Mesenchymal stem cell (in vitro differentiated cells and primary cell): ENCODE data around the gene ID2.

ENCODE experiments used
- DNase-seq: peaks from one replicate; pipeline ENCODE4 v3.0.0-alpha.2; 2013
- H2AFZ ChIP-seq: one replicate; pipeline ENCODE4 v1.6.1; 2013; ENCODE audit warnings: low read depth, mild to moderate bottlenecking, control low read depth, inconsistent platforms, low read length, moderate library complexity
- H2AK5ac ChIP-seq: 2 replicates; pipeline ENCODE4 v1.6.1; 2013; ENCODE audit warnings: low read length, moderate library complexity, mild to moderate bottlenecking, inconsistent platforms; ENCODE audit not compliant: severe bottlenecking
- H2BK120ac ChIP-seq: one replicate; pipeline ENCODE4 v1.6.1; 2013; ENCODE audit warnings: low read depth, mild to moderate bottlenecking, inconsistent platforms, low read length, moderate library complexity
- H2BK12ac ChIP-seq, 2 experiments: one replicate each; pipeline ENCODE4 v1.6.1; 2013; ENCODE audit warnings: inconsistent platforms in 2 of 2, low read length in 2 of 2, mild to moderate bottlenecking in 2 of 2, moderate library complexity in 2 of 2, control low read depth in 1 of 2
- H2BK15ac ChIP-seq: one replicate; pipeline ENCODE4 v1.6.1; 2013; ENCODE audit warnings: mild to moderate bottlenecking, low read depth, inconsistent platforms; ENCODE audit not compliant: poor library complexity, severe bottlenecking
- H2BK5ac ChIP-seq: 2 replicates; pipeline ENCODE4 v1.6.1; 2013; ENCODE audit warnings: low read depth, mild to moderate bottlenecking, low read length, control low read depth, inconsistent platforms; ENCODE audit not compliant: poor library complexity, severe bottlenecking
- H3K14ac ChIP-seq, 2 experiments: one replicate each; pipeline ENCODE4 v1.6.1; 2013; ENCODE audit warnings: inconsistent platforms in 2 of 2, low read length in 2 of 2, control low read depth in 1 of 2, mild to moderate bottlenecking in 1 of 2, moderate library complexity in 1 of 2
- H3K18ac ChIP-seq, 2 experiments: one replicate each; pipeline ENCODE4 v1.6.1; 2013; ENCODE audit warnings: inconsistent platforms in 2 of 2, low read length in 2 of 2, control low read depth in 1 of 2, low read depth in 1 of 2, mild to moderate bottlenecking in 1 of 2
- H3K23ac ChIP-seq, 2 experiments: one replicate each; pipeline ENCODE4 v1.6.1; 2013; ENCODE audit warnings: inconsistent platforms in 2 of 2, low read length in 2 of 2, mild to moderate bottlenecking in 2 of 2, moderate library complexity in 2 of 2, control low read depth in 1 of 2
- H3K27ac ChIP-seq: 2 replicates; pipeline ENCODE4 v1.5.1; 2013; ENCODE audit warnings: mild to moderate bottlenecking, moderate library complexity, low read length, control low read depth, inconsistent platforms; ENCODE audit not compliant: poor library complexity, severe bottlenecking
- H3K27me3 ChIP-seq, 2 experiments: 2 replicates each; pipeline versions ENCODE4 v1.6.1 to v1.7.0; 2013; ENCODE audit warnings: low read length in 2 of 2, mild to moderate bottlenecking in 2 of 2, moderate library complexity in 2 of 2, control low read depth in 1 of 2, inconsistent platforms in 1 of 2; ENCODE audit not compliant: control insufficient read depth in 1 of 2, insufficient read depth in 1 of 2
- H3K36me3 ChIP-seq, 2 experiments: 2 replicates each; pipeline versions ENCODE4 v1.6.1 to v1.7.0; 2013; ENCODE audit warnings: low read length in 2 of 2, control low read depth in 1 of 2, inconsistent platforms in 1 of 2, low read depth in 1 of 2, mild to moderate bottlenecking in 1 of 2; ENCODE audit not compliant: insufficient read depth in 2 of 2, control insufficient read depth in 1 of 2
- H3K4ac ChIP-seq, 2 experiments: one replicate each; pipeline ENCODE4 v1.6.1; 2013; ENCODE audit warnings: inconsistent platforms in 2 of 2, low read length in 2 of 2, mild to moderate bottlenecking in 2 of 2, moderate library complexity in 2 of 2, control low read depth in 1 of 2, low read depth in 1 of 2
- H3K4me1 ChIP-seq: 2 replicates; pipeline ENCODE4 v1.6.1; 2013; ENCODE audit warnings: low read depth, low read length, control low read depth; ENCODE audit not compliant: control insufficient read depth, insufficient read depth
- H3K4me2 ChIP-seq: 2 replicates; pipeline ENCODE4 v1.6.1; 2013; ENCODE audit warnings: low read length, mild to moderate bottlenecking, inconsistent platforms; ENCODE audit not compliant: poor library complexity, severe bottlenecking
- H3K4me3 ChIP-seq, 2 experiments: 2 replicates each; pipeline versions ENCODE4 v1.5.1 to v1.7.0; 2013; ENCODE audit warnings: low read length in 2 of 2, mild to moderate bottlenecking in 2 of 2, control low read depth in 1 of 2, low read depth in 1 of 2; ENCODE audit not compliant: insufficient read depth in 1 of 2
- H3K79me1 ChIP-seq: replicated peaks from 2 replicates; pipeline ENCODE4 v1.6.1; 2013; ENCODE audit warnings: mild to moderate bottlenecking, control low read depth, low read length, inconsistent platforms; ENCODE audit not compliant: poor library complexity, severe bottlenecking
- H3K9ac ChIP-seq: 2 replicates; pipeline ENCODE4 v1.7.0; 2013; ENCODE audit warnings: mild to moderate bottlenecking, low read length, moderate library complexity
- H3K9me3 ChIP-seq: 2 replicates; pipeline ENCODE4 v1.7.0; 2013; ENCODE audit warnings: mild to moderate bottlenecking, low read length; ENCODE audit not compliant: control insufficient read depth
- H4K8ac ChIP-seq: one replicate; pipeline ENCODE4 v1.6.1; 2013; ENCODE audit warnings: inconsistent platforms, mild to moderate bottlenecking, low read length, moderate library complexity
- H4K91ac ChIP-seq: one replicate; pipeline ENCODE4 v1.6.1; 2013; ENCODE audit warnings: mild to moderate bottlenecking, low read length, inconsistent platforms
- WGBS: methylation state at CpG from one replicate; pipeline ENCODE4 v1.1.7; 2013; ENCODE audit warnings: mixed read lengths; 5-methylcytosine and 5-hydroxymethylcytosine counted together

The ID2 gene

GRCh38 chr2:8685697-8686358 lies 4.0 kb downstream of the ID2 start:
- Histone ChIP-seq H3K4me3 (peak overlapping the region; percentile 70 to 81), H3K23ac (peak overlapping the region in 1 of 2 experiments; percentile 72), H3K4me1 (peaks cover 13% of the 10 kb centered on the region), H2BK12ac (peak overlapping the region in 1 of 2 experiments; percentile 77), H2AFZ (no peak overlapping the region), H4K8ac (no peak overlapping the region), H3K14ac (peak overlapping the region in 1 of 2 experiments; percentile 55), H2BK120ac (peak overlapping the region; percentile 34), H3K27me3 (no peaks in the 10 kb centered on the region), H3K36me3 (peaks cover 0 to 13% of the 10 kb centered on the region in 2 experiments), H3K9me3 (no peaks in the 10 kb centered on the region), H2BK5ac (no peak overlapping the region), H3K4ac (peak overlapping the region in 1 of 2 experiments; percentile 24), H3K4me2 (peak overlapping the region; percentile 98), H3K27ac (no peak overlapping the region), H3K9ac (peak overlapping the region; percentile 96), H4K91ac (peak overlapping the region; percentile 39), H3K18ac (peak overlapping the region in 1 of 2 experiments; percentile 43), H3K79me1 (peaks cover 3% of the 10 kb centered on the region), H2BK15ac (peak overlapping the region; percentile 69), H2AK5ac (no peak overlapping the region)
- DNase-seq: peak; percentile 38
- WGBS: under 1% methylated on average over 41 of the region's 50 CpGs

GRCh38 chr2:8691859-8692437 lies 10.1 kb downstream of the ID2 start:
- Histone ChIP-seq H3K9ac (no peak overlapping the region), H3K4me1 (peaks cover 5% of the 10 kb centered on the region), H3K9me3 (no peaks in the 10 kb centered on the region), H3K4me2 (no peak overlapping the region), H2BK120ac (no peak overlapping the region), H2BK12ac (no peak overlapping the region), H2AFZ (no peak overlapping the region), H3K27me3 (no peaks in the 10 kb centered on the region), H4K8ac (no peak overlapping the region), H3K18ac (no peak overlapping the region), H3K79me1 (no peaks in the 10 kb centered on the region), H2BK5ac (no peak overlapping the region), H4K91ac (no peak overlapping the region), H3K14ac (no peak overlapping the region), H3K4me3 (no peak overlapping the region), H3K36me3 (peaks cover 0 to 4% of the 10 kb centered on the region in 2 experiments), H2AK5ac (no peak overlapping the region), H2BK15ac (no peak overlapping the region), H3K23ac (no peak overlapping the region), H3K4ac (no peak overlapping the region), H3K27ac (no peak overlapping the region)
- 90% methylated on average over 6 of the region's 9 CpGs for WGBS
- DNase-seq: no peak

GRCh38 chr2:8692783-8693156 lies 10.9 kb downstream of the ID2 start:
- Histone ChIP-seq H3K9ac (no peak overlapping the region), H2BK5ac (no peak overlapping the region), H3K4me3 (no peak overlapping the region), H3K14ac (no peak overlapping the region), H3K18ac (no peak overlapping the region), H3K9me3 (peaks cover 4% of the 10 kb centered on the region), H2BK120ac (no peak overlapping the region), H3K27ac (no peak overlapping the region), H2AFZ (no peak overlapping the region), H3K36me3 (peaks cover 0 to 4% of the 10 kb centered on the region in 2 experiments), H3K27me3 (peaks cover 0 to 4% of the 10 kb centered on the region in 2 experiments), H2BK15ac (no peak overlapping the region), H3K79me1 (no peaks in the 10 kb centered on the region), H3K4me2 (no peak overlapping the region), H3K23ac (no peak overlapping the region), H4K91ac (no peak overlapping the region), H2AK5ac (no peak overlapping the region), H2BK12ac (no peak overlapping the region), H3K4ac (no peak overlapping the region), H4K8ac (no peak overlapping the region), H3K4me1 (peaks cover 5% of the 10 kb centered on the region)
- whole genome bisulfite sequencing: 88% methylated on average over 7 of the region's 7 CpGs
- no peak for DNase-seq

GRCh38 chr2:8693157-8693821 lies 11.4 kb downstream of the ID2 start:
- Histone ChIP-seq H3K14ac (no peak overlapping the region), H2BK12ac (peak overlapping the region in 1 of 2 experiments; percentile 65), H4K8ac (peak overlapping the region; percentile 4), H2AFZ (peak overlapping the region; percentile 10), H4K91ac (peak overlapping the region; percentile 36), H3K4me1 (peaks cover 5% of the 10 kb centered on the region), H3K79me1 (no peaks in the 10 kb centered on the region), H3K4ac (no peak overlapping the region), H3K9ac (peak overlapping the region; percentile 43), H2BK120ac (no peak overlapping the region), H3K27ac (no peak overlapping the region), H2BK15ac (no peak overlapping the region), H2AK5ac (peak overlapping the region; percentile 16), H3K36me3 (peaks cover 0 to 4% of the 10 kb centered on the region in 2 experiments), H3K4me3 (peak overlapping the region in 1 of 2 experiments; percentile 70), H2BK5ac (no peak overlapping the region), H3K23ac (no peak overlapping the region), H3K18ac (no peak overlapping the region), H3K9me3 (peaks cover 5% of the 10 kb centered on the region), H3K4me2 (peak overlapping the region; percentile 56), H3K27me3 (peaks cover 0 to 7% of the 10 kb centered on the region in 2 experiments)
- DNase-seq: no peak
- WGBS: 50% methylated on average over 28 of the region's 30 CpGs
